CD4-positive, alpha-beta T cell treated with Interleukin-17A for 1 hour (primary cell): Measurements from ENCODE around the gene CADPS2.

ENCODE experiments used
- DNase-seq: peaks from one replicate; pipeline ENCODE4 v3.0.0-alpha.2; 2020

Gene CADPS2

GRCh38 chr7:122766593-122766992, 119.7 kb downstream of the CADPS2 start:
- DNase-seq, result no peak

- no peak for DNase-seq
Measured at GRCh38 chr7:122764902-122765301, 121.4 kb downstream of the CADPS2 start.

DNA sequence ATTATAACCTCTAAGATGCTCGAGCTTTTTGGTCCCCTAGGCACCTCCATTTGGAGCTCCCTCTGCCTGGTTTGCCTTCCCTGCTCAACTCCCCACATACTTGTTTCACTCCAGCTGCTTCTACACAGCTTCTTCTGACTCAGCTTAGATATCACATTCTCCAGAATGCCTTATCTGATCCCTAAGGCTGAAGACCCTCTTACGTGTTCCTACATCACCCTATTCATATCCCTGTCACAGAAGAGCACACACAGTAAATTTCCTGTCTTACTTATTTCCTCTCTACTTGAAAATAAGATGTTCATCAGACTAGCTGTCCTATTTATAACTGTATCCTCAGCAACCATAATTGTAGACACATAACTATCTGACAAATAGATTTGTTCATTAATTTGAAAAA, 122.2 kb downstream of the CADPS2 start:
- DNase-seq, result no peak

DNA sequence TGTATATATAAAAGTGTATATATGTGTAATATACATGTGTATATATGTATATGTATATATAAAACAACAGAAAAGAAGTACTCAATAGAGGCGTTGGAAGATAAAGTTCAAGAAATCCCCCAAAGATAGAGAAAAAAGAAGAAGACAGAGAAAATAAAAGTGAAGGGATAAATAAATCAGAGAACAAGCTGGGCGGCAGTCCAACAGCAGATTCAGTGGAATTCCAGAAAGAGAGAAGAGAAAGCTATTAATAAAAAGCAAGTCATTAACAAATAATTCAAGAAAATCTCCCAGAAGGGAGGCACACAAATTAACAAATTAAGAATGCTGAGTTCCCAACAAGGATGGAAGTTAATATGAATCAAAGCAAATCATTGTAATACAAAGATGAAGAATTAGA, 124.2 kb downstream of the CADPS2 start:
- DNase-seq, result no peak

GRCh38 chr7:122758501-122758900, 127.8 kb downstream of the CADPS2 start:
- DNase-seq, result no peak

DNA sequence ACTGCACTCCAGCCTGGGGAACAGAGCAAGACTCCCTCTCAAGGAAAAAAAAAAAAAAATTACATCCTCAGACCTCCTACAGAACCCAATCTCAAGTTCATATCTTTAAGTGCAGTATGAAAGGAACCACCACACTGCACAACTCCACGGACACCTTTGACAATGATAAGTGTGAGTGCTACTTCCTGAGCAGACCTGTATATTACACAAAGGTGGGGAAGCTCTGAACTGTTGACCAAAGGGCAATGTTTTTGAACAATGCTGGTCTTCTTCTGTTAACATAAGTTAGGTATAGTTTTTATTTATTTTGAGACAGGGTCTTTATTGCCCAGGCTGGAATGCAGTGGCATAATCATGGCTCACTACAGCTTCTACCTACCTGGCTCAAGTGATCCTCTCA, 129.4 kb downstream of the CADPS2 start:
- no peak for DNase-seq

GRCh38 chr7:122755696-122756095, 130.6 kb downstream of the CADPS2 start:
- no peak for DNase-seq

- DNase-seq, result no peak
Measured at GRCh38 chr7:122752583-122752982, 133.7 kb downstream of the CADPS2 start.

- DNase-seq, result no peak
Measured at GRCh38 chr7:122750389-122750788, 135.9 kb downstream of the CADPS2 start.

DNA sequence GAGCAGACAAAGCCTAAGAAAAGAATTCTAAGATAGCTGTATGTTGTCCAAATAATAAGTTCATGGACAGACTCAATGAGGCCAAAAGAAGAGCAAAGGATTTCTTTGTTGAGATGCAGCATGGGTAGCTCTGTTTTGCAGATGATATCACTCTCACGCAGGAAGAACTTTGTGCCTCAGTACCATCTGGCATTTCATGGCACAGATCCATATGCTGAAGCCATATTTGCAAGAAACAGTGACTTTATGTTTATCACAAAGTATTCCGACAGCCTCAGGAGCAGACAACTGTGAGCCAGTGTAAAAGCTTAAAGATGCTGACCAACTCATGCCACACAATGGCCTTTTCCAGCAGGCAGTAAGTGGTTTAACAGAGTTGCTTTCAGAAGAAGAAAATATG, 138.1 kb downstream of the CADPS2 start:
- DNase-seq, result no peak

DNA sequence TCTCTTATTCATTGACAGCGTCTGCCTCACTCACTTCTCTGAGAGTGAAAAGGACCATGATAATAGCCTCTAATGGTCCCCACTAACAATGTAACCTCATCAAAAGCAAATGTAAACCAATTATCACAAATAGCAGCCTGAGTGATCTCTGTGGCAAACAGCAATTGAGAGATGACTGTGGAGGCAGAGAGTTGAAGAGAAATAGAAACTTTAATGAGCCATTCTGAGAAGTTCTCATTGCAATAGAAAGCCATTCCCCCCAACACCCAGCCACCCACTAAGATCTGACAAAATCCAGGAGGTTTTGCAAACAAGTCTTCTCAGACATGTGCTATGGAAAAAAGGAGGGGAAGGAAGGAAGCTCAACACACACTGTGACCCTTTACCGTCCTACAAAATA, 139.3 kb downstream of the CADPS2 start:
- no peak for DNase-seq

GRCh38 chr7:122743211-122743610, 143.0 kb downstream of the CADPS2 start:
- DNase-seq, result no peak

DNA sequence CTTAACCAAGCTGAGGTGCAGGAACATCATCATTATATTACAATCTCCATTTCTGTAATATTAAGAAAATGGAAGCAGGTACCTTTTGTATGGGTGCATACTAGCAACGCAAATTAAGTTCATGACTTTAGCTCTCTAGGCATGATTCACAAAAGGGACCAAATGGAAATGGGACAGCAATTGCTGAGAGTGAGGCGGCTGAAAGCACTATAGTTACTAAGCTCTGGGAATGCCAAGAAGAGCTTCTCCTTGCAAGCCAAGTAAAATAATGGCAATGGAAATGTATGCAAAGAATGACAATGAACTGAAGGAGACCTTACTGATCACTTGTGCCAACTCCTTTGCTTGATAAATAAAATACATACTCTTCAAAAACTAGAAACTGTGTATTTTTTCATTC, 147.3 kb downstream of the CADPS2 start:
- no peak for DNase-seq

- no peak for DNase-seq
Measured at GRCh38 chr7:122736183-122736582, 150.1 kb downstream of the CADPS2 start.

- no peak for DNase-seq
Measured at GRCh38 chr7:122727759-122728158, 158.5 kb downstream of the CADPS2 start.

DNA sequence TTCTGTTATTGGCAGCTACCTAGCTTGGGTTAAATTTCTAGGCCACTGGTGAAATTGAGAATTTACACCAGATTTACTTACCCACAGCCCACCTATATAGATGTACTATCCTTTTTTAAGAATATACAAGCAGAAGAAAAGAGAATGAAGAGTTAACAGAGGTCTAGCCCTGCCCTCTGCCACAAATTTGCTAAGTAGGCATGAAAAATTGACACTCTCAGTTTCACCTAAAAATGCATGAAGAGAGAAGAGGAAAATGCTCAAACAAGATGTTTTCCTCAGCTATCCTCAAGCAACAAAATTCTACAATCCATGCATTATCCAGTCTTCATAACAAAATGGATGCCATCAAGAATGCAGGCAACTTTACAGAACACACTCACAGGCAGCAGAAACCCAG, 158.9 kb downstream of the CADPS2 start:
- DNase-seq, result no peak

- DNase-seq, result no peak
Measured at GRCh38 chr7:122726881-122727280, 159.4 kb downstream of the CADPS2 start.

GRCh38 chr7:122724366-122724765, 161.9 kb downstream of the CADPS2 start:
- no peak for DNase-seq

GRCh38 chr7:122719010-122719578, 167.2 kb downstream of the CADPS2 start:
- DNase-seq, result no peak

- no peak for DNase-seq
Measured at GRCh38 chr7:122717356-122718089, 168.7 kb downstream of the CADPS2 start.

DNA sequence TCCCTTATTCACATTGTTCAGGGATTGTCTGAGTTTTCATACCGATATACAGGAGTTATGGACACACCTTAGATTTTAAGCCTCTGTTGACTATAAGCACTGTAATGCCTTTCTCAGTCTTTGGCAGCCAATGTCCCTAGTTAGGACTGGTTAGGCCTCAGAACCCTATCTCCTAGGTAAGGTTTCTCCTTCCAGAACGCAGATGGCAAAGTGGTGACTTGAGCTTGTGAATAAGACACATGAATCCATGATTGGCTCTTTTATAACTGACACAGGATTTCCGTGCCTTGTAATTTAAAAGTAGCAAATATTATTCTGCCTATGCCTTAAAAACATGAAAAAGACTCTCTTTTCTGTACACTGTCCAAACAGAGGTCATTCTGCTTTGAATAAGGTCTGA, 171.1 kb downstream of the CADPS2 start:
- no peak for DNase-seq

DNA sequence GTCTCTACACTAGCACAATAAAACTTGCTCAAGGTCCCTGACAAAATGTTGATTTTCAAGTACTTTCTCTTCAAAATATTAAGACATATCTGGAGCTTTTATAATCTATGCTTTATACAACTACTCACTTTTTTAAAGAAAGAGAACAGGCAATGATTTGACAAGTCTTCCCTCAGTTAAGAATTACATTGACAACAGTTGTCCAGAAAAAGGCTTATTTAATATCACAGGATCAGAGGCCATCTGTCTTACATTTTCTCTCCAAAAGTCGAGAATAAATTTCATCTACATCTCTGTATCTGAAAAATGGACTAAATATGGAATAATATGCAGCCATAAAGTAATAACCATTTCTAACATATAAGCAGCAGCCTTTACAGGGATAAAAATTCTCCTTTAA, 175.3 kb downstream of the CADPS2 start:
- DNase-seq, result no peak

GRCh38 chr7:122709930-122710646, 176.2 kb downstream of the CADPS2 start:
- no peak for DNase-seq

- no peak for DNase-seq
Measured at GRCh38 chr7:122706836-122707235, 179.4 kb downstream of the CADPS2 start.
